HEK293T (cell line): ENCODE results near the gene LINGO1.

Source experiments
- ARNT ChIP-seq: fragments of 450-650 bp; IDR thresholded peaks from 2 replicates; pipeline ENCODE4 v1.6.1; 2017; ENCODE audit warnings: mild to moderate bottlenecking
- BHLHE40 ChIP-seq: fragments of 450-650 bp; IDR thresholded peaks from 2 replicates; pipeline ENCODE4 v1.6.1; 2016; ENCODE audit warnings: mild to moderate bottlenecking, moderate library complexity, borderline replicate concordance
- ELF4 ChIP-seq: fragments of 450-650 bp; IDR thresholded peaks from 2 replicates; pipeline ENCODE4 v1.6.1; 2017; ENCODE audit warnings: antibody characterized with exemption
- FOXM1 ChIP-seq: fragments of 450-650 bp; IDR thresholded peaks from 2 replicates; pipeline ENCODE4 v1.6.1; 2017; ENCODE audit warnings: mild to moderate bottlenecking, borderline replicate concordance
- HDGF ChIP-seq: fragments of 450-650 bp; IDR thresholded peaks from 2 replicates; pipeline ENCODE4 v1.6.1; 2017; ENCODE audit warnings: antibody characterized with exemption, borderline replicate concordance
- L3MBTL2 ChIP-seq: fragments of 450-650 bp; conservative IDR thresholded peaks from 2 replicates; pipeline ENCODE4 v1.6.1; 2016; ENCODE audit warnings: mild to moderate bottlenecking
- LEF1 ChIP-seq: fragments of 450-650 bp; IDR thresholded peaks from 2 replicates; pipeline ENCODE4 v1.6.1; 2017; ENCODE audit warnings: mild to moderate bottlenecking, borderline replicate concordance
- SP1 ChIP-seq: fragments of 450-650 bp; IDR thresholded peaks from 2 replicates; pipeline ENCODE4 v1.6.1; 2017
- SUZ12 ChIP-seq: fragments of 450-650 bp; IDR thresholded peaks from 2 replicates; pipeline ENCODE4 v1.6.1; 2016; ENCODE audit warnings: mild to moderate bottlenecking
- ZNF384 ChIP-seq: fragments of 450-650 bp; IDR thresholded peaks from 2 replicates; pipeline ENCODE4 v1.6.1; 2016

DNA sequence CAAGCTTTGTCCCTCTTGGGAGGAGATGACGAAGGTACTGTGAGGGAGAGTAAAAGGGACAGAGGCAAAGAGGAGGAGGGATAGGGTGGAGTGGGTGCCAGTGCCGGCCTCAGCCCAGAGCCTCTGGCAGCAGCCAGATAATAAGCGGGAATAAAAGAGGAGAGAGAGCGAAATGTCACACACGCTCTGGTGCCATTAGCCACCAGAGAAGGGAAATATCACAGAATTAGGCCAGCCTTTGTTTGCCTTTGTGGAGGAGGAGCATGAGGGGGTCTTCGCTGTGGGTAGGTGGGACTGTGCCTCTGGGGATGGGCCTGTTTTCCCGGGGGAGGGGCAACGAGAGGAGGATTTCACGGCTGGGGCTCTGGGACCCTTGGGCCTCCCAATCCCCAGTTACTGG, 67.8 kb downstream of the LINGO1 start:
- no peak for TF ChIP-seq ELF4
- no peak for TF ChIP-seq SP1
- TF ChIP-seq LEF1 = no peak
- TF ChIP-seq HDGF = no peak
- no peak for TF ChIP-seq FOXM1
- no peak for TF ChIP-seq ARNT
- TF ChIP-seq BHLHE40 = no peak
- no peak for TF ChIP-seq SUZ12
- TF ChIP-seq L3MBTL2 = no peak
- no peak for TF ChIP-seq ZNF384
